GM10248 (cell line): Measurements from ENCODE around the gene GPS1.

Experiments
- CTCF ChIA-PET: fragments of 300-600 bp; sonication (Branson Sonifier 250); formaldehyde crosslinking; extraction: SDS; loops from one replicate; lab custom pipeline; 2021; ENCODE audit warnings: antibody characterized with exemption; lab: Yijun Ruan, JAX
- POLR2A ChIA-PET: fragments of 350-650 bp; sonication (Branson Sonifier 250); formaldehyde crosslinking; extraction: SDS; loops from one replicate; lab custom pipeline; 2020; ENCODE audit warnings: antibody characterized with exemption; lab: Yijun Ruan, JAX
- DNase-seq: peaks from one replicate; pipeline ENCODE4 v3.0.0; 2012; ENCODE audit errors: extremely low spot score
- CTCF ChIP-seq: IDR thresholded peaks from 2 replicates; pipeline ENCODE4 v1.5.1; 2012; ENCODE audit warnings: mild to moderate bottlenecking, low read depth; ENCODE audit errors: extremely low read depth, missing control alignments, control extremely low read depth

GPS1 gene

GRCh38 chr17:82045936-82046484, 5.7 kb upstream of the GPS1 start:
- DNase-seq, result no peak
- TF ChIP-seq CTCF, result no peak
- POLR2A ChIA-PET, result no interaction called here
- CTCF ChIA-PET, result no interaction called here

GRCh38 chr17:82046903-82047302, 4.8 kb upstream of the GPS1 start:
- ChIA-PET POLR2A (no interaction called here), CTCF (interaction anchor here (1.0 kb wide), 1 partner anchor 10 kb away, joined by 3 read pairs; the partner anchor contains the start of gene DCXR)
- DNase-seq, result no peak
- no peak for TF ChIP-seq CTCF

- TF ChIP-seq CTCF, result no peak
- ChIA-PET CTCF (interaction anchor here (1.0 kb wide), 1 partner anchor 10 kb away, joined by 3 read pairs; the partner anchor contains the start of gene DCXR), POLR2A (no interaction called here)
- no peak for DNase-seq
These were observed 4.3 kb upstream of the GPS1 start for GRCh38 chr17:82047379-82047778.

GRCh38 chr17:82047914-82048570, 3.7 kb upstream of the GPS1 start:
- no peak for TF ChIP-seq CTCF
- POLR2A ChIA-PET, result no interaction called here
- no peak for DNase-seq
- CTCF ChIA-PET, result no interaction called here

- ChIA-PET CTCF (interaction anchor here (2.6 to 3.0 kb wide), 2 partner anchors 11 to 18 kb away, joined by 14 to 15 read pairs; partner anchors contain the start of genes DCXR and RAC3), POLR2A (interaction anchor here (1.8 kb wide), 1 partner anchor 11 kb away, joined by 5 read pairs; the partner anchor contains the start of gene DCXR)
- no peak for TF ChIP-seq CTCF
These were observed 3.1 kb upstream of the GPS1 start for GRCh38 chr17:82048571-82048971.

GRCh38 chr17:82049106-82049505, 2.6 kb upstream of the GPS1 start:
- POLR2A ChIA-PET, result interaction anchor here (1.8 kb wide), 1 partner anchor 11 kb away, joined by 5 read pairs; the partner anchor contains the start of gene DCXR
- TF ChIP-seq CTCF, result no peak
- CTCF ChIA-PET, result interaction anchor here (2.6 to 3.0 kb wide), 2 partner anchors 11 to 19 kb away, joined by 14 to 15 read pairs; partner anchors contain the start of genes DCXR and RAC3
- no peak for DNase-seq

More at GRCh38 chr17:82048571-82048971, 3.1 kb upstream of the GPS1 start:
- DNase-seq, result no peak
